Thymus (tissue), 11 donors: Measurements from ENCODE around the gene COL23A1. TPM values are rescaled to one million over a fixed set of nuclear protein-coding genes. Genes with fewer than 3 reads are reported as not detected.
A peak's percentile ranks its signal among the peaks of the same experiment; 100 is the strongest.
"Not testable (repeated sequence)": the region's sequence is repeated elsewhere in the genome, so short reads cannot be mapped to it uniquely, and the experiment has no call there.

Experiments
- DNase-seq, 9 donors: peaks; one replicate each; pipeline ENCODE4 v3.0.0-alpha.2; 2013; ENCODE audit warnings: low spot score in 9 of 9, low read depth in 6 of 9, missing footprints in 1 of 9
- H3K27ac ChIP-seq, 2 donors: one replicate each; pipeline ENCODE4 v1.5.1; 2013; ENCODE audit warnings: control low read depth in 1 of 2, low read depth in 1 of 2, low read length in 1 of 2, mild to moderate bottlenecking in 1 of 2, moderate library complexity in 1 of 2
- H3K27me3 ChIP-seq, 2 donors: one replicate each; pipeline ENCODE4 v1.5.1; 2013; ENCODE audit warnings: low read length in 1 of 2; ENCODE audit not compliant: control insufficient read depth in 2 of 2, insufficient read depth in 1 of 2
- H3K36me3 ChIP-seq, 2 donors: one replicate each; pipeline ENCODE4 v1.5.1; 2013; ENCODE audit warnings: low read length in 1 of 2, mild to moderate bottlenecking in 1 of 2, moderate library complexity in 1 of 2; ENCODE audit not compliant: control insufficient read depth in 2 of 2, insufficient read depth in 2 of 2
- H3K4me1 ChIP-seq, 2 donors: one replicate each; pipeline ENCODE4 v1.5.1; 2013; ENCODE audit warnings: low read length in 2 of 2; ENCODE audit not compliant: control insufficient read depth in 2 of 2, insufficient read depth in 2 of 2
- H3K4me3 ChIP-seq, 2 donors: one replicate each; pipeline ENCODE4 v1.5.1; 2013; ENCODE audit warnings: low read length in 2 of 2, control low read depth in 1 of 2, mild to moderate bottlenecking in 1 of 2
- H3K9me3 ChIP-seq, 2 donors: one replicate each; pipeline ENCODE4 v1.5.1; 2013; ENCODE audit warnings: low read length in 1 of 2, mild to moderate bottlenecking in 1 of 2; ENCODE audit not compliant: control insufficient read depth in 2 of 2, insufficient read depth in 1 of 2
- WGBS: extraction: QIAGEN DNeasy Blood & Tissue Kit; methylation state at CpG from one replicate; pipeline ENCODE4 v1.1.7; 2013; 5-methylcytosine and 5-hydroxymethylcytosine counted together
- polyA plus RNA-seq: library from polyadenylated mRNA; stranded (reverse); fragments of 200-250 nt; gene quantifications from one replicate; pipeline ENCODE4 v1.2.3, GENCODE V29; 2013
- total RNA-seq: library from RNA; stranded (reverse); fragments of 120-200 nt; gene quantifications from one replicate; pipeline ENCODE4 v1.2.4, GENCODE V29; 2013
- donor health status: healthy.

The COL23A1 gene
- total and polyA plus RNA-seq, 2 donors = 1.5 to 2.6 TPM

- Histone ChIP-seq H3K36me3 (no peaks in the 10 kb centered on the region), H3K4me3 (no peak overlapping the region), H3K27ac (no peak overlapping the region), H3K27me3 (no peaks in the 10 kb centered on the region), H3K4me1 (no peaks in the 10 kb centered on the region), H3K9me3 (peaks cover 0 to 23% of the 10 kb centered on the region in 2 donors)
- no peak for DNase-seq
- WGBS = 98% methylated on average over 10 of the region's 10 CpGs
Observed at GRCh38 chr5:178492278-178492677, 97.9 kb downstream of the COL23A1 start.

- no peak for DNase-seq
- H3K27me3 ChIP-seq = no peaks in the 10 kb centered on the region
Observed at GRCh38 chr5:178490935-178491652, 99.1 kb downstream of the COL23A1 start.

GRCh38 chr5:178489271-178489976, 100.8 kb downstream of the COL23A1 start:
- no peak overlapping the region for H3K27ac ChIP-seq
- H3K4me1 ChIP-seq = no peaks in the 10 kb centered on the region
- H3K4me3 ChIP-seq = no peak overlapping the region
- DNase-seq = no peak
- no peaks in the 10 kb centered on the region for H3K27me3 ChIP-seq
- peaks cover 0 to 23% of the 10 kb centered on the region in 2 donors for H3K9me3 ChIP-seq
- no peaks in the 10 kb centered on the region for H3K36me3 ChIP-seq
- WGBS = 97% methylated on average over 12 of the region's 12 CpGs

More at GRCh38 chr5:178490935-178491652, 99.1 kb downstream of the COL23A1 start:
- 89% methylated on average over 11 of the region's 11 CpGs for WGBS
- Histone ChIP-seq H3K36me3 (no peaks in the 10 kb centered on the region), H3K27ac (no peak overlapping the region), H3K4me1 (no peaks in the 10 kb centered on the region), H3K4me3 (no peak overlapping the region), H3K9me3 (peaks cover 0 to 23% of the 10 kb centered on the region in 2 donors)

GRCh38 chr5:178488696-178489095, 101.5 kb downstream of the COL23A1 start:
- H3K9me3 ChIP-seq = peaks cover 0 to 23% of the 10 kb centered on the region in 2 donors
- WGBS = 68% methylated on average over 8 of the region's 8 CpGs
- no peaks in the 10 kb centered on the region for H3K27me3 ChIP-seq
- H3K27ac ChIP-seq = no peak overlapping the region
- no peaks in the 10 kb centered on the region for H3K36me3 ChIP-seq
- DNase-seq = no peak
- H3K4me3 ChIP-seq = no peak overlapping the region
- H3K4me1 ChIP-seq = peaks cover 5 to 7% of the 10 kb centered on the region in 2 donors

GRCh38 chr5:178487911-178488600, 102.1 kb downstream of the COL23A1 start:
- Histone ChIP-seq H3K9me3 (peaks cover 0 to 23% of the 10 kb centered on the region in 2 donors), H3K4me1 (peaks cover 5 to 13% of the 10 kb centered on the region in 2 donors), H3K36me3 (no peaks in the 10 kb centered on the region), H3K27me3 (no peaks in the 10 kb centered on the region), H3K27ac (no peak overlapping the region), H3K4me3 (no peak overlapping the region)
- 96% methylated on average over 9 of the region's 9 CpGs for WGBS
- no peak for DNase-seq

- not testable (repeated sequence) for DNase-seq, H3K4me3 ChIP-seq, H3K27me3 ChIP-seq, H3K36me3 ChIP-seq, H3K27ac ChIP-seq
- H3K4me1 ChIP-seq = peaks cover 5 to 13% of the 10 kb centered on the region in 2 donors
- 98% methylated on average over 10 of the region's 10 CpGs for WGBS
- H3K9me3 ChIP-seq = peaks cover 0 to 18% of the 10 kb centered on the region in 2 donors
Observed at GRCh38 chr5:178486878-178487512, 103.2 kb downstream of the COL23A1 start.

GRCh38 chr5:178486239-178486641, 104.0 kb downstream of the COL23A1 start:
- WGBS = 89% methylated on average over 17 of the region's 17 CpGs
- Histone ChIP-seq H3K36me3 (no peaks in the 10 kb centered on the region), H3K27ac (no peak overlapping the region), H3K9me3 (peaks cover 0 to 18% of the 10 kb centered on the region in 2 donors), H3K4me1 (peaks cover 5 to 13% of the 10 kb centered on the region in 2 donors), H3K27me3 (no peaks in the 10 kb centered on the region), H3K4me3 (no peak overlapping the region)
- no peak for DNase-seq

- no peaks in the 10 kb centered on the region for H3K27me3 ChIP-seq
- WGBS = 8% methylated on average over 9 of the region's 9 CpGs
- peaks cover 5 to 15% of the 10 kb centered on the region in 2 donors for H3K4me1 ChIP-seq
- H3K36me3 ChIP-seq = no peaks in the 10 kb centered on the region
- H3K27ac ChIP-seq = peak overlapping the region; percentile 62 to 77
- peaks cover 0 to 2% of the 10 kb centered on the region in 2 donors for H3K9me3 ChIP-seq
- H3K4me3 ChIP-seq = peak overlapping the region in 1 of 2 donors; percentile 19
- peak; percentile 42 to 91 (median 72) for DNase-seq
Observed at GRCh38 chr5:178483620-178484019, 106.6 kb downstream of the COL23A1 start.
